Measurements from ENCODE around the gene CYTH1.

Gene CYTH1

DNA sequence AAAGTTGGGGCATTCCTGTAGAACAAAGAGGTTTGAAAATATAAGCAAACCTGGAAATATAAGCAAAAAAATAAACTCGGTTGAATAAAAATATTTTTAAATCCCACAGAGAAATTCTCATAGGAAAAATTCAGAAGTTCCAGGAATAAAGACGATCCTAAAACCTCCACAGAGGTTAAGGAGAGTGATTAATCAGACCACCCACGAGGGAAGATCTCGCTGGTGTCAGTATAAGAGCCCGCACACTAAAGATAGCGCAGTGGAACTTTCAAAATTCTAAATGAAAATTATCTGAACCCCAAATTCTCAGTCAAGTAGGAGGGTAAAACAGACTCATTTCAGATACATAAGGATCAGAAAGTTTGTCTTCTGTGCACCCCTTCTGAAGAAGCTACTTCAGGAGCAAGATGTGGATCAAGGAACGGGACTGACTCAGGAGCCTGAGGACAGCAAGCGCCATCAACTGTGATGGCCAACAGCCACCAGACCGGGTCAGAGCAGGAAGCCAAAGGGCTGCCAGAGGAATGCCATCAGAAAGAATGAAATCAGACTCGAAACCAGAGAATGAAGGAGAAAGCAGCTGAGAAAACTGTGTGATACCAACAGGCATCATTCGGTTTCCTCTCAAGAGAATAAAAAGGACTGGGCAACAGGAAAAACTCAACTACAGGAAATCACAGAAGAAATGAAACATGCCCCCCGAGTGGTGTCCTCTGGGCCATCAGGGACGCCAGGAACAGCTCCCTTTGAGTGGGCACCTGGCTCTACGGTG, 66.9 kb downstream of the CYTH1 start:
- DNase-seq, result no peak

DNA sequence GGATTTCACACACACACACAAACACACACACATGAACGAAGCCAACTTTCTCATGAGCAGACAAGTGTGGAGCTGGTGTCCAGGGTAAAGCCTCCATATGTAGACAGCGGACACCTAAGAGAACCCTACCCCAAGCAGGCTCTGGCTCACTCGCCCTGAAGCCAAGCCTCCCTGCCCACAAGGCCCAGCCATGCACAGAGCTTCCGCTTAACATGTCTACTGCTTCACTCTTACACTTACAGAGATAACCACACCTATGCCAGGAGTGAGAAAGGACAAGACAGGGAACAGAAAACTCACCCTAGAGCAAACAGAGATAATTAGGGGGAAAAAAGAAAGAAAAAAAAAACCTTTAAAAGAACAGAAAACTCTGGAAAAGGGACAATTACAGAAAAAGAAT, 67.5 kb downstream of the CYTH1 start:
- no peak for DNase-seq

- DNase-seq, result no peak
Observed at GRCh38 chr17:78712043-78712442, 70.0 kb downstream of the CYTH1 start.

DNA sequence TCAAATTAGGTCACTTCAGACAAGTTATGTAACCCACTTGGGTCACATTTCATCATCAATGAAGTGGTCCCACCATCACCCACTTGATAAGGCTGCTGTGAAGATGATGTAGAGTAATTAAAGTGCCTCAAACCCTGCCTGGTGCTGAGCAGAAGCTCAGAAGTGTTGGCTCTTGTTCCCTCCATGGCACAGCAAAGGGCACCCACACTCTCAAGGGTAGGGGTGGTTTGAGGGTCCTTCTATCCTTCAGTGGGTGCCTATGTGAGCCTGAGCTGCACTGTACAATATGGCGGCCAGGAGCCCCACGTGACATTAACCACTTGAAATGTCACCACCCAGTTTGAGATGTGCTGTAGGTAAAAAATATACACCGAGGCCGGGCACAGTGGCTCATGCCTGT, 71.5 kb downstream of the CYTH1 start:
- no peak for DNase-seq

- DNase-seq, result no peak
Observed at GRCh38 chr17:78709751-78710181, 72.3 kb downstream of the CYTH1 start.

DNA sequence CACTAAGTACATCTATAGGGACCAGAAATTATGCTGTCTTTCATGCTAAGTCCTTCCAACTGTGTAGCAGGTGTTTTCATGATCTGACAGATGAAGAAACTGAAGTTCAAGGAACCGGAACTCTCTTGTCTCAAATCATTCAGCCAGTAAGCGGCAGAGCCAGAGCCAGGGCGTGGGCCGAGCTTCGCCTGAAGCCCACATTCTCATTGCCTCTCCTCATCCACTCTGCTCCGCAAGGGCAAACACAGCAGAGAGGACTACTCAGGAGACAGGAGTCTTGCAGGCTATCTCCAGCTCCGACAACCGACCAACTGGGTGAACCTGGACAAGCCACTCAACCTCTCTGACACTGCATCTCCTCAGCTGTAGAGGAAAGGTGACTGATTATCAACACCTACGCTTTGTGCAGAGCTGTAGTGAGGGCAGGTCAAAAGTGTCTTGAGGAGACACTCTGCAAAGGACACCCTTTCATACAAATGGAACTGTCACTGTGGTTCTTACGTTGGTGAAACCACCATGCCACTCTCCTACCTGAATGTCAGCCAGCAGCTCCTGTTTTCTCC, 72.9 kb downstream of the CYTH1 start:
- DNase-seq, result no peak

DNA sequence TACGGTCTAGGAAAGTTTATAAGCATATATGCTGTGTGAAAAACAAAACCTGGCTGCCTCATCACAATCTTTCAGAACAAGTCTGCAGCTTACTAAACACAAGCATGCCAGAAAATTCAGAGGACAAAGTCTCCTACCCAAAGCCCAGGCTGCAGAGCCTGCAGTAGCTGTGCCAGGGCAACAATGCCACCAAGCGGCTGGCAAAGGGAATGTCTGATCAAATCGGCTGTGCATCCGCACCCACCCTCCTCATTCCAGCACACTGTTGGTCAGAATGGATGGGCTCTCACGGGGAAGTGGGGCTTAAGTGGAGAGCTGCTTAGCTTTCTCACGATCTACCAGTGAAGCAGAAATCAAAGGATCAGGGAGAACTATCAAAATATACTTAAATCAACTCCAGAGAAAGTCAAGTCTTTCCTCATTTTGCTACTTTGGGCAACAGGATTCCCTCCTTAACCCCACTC, 73.5 kb downstream of the CYTH1 start:
- DNase-seq, result peak; percentile 62 to 68

GRCh38 chr17:78707923-78708322, 74.2 kb downstream of the CYTH1 start:
- no peak for DNase-seq

DNA sequence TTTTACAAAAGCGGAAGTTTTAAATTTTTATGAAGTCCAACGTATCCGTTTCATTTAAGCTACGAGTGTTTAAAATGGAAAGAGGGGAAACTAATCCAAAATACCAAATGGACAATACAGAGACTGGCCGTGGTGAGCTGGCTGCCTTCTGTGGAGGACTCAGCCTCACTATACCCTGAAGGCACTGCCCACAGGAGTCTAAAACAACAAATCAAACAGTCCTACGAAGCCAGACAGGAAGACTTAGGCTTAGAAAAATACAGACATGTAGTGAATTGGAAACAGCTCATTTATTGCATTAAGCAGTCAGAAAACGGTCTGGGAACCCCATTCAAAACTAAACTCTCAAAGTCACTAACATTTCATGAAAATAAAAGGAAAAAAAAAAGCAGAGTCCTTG, 75.1 kb downstream of the CYTH1 start:
- DNase-seq, result no peak

DNA sequence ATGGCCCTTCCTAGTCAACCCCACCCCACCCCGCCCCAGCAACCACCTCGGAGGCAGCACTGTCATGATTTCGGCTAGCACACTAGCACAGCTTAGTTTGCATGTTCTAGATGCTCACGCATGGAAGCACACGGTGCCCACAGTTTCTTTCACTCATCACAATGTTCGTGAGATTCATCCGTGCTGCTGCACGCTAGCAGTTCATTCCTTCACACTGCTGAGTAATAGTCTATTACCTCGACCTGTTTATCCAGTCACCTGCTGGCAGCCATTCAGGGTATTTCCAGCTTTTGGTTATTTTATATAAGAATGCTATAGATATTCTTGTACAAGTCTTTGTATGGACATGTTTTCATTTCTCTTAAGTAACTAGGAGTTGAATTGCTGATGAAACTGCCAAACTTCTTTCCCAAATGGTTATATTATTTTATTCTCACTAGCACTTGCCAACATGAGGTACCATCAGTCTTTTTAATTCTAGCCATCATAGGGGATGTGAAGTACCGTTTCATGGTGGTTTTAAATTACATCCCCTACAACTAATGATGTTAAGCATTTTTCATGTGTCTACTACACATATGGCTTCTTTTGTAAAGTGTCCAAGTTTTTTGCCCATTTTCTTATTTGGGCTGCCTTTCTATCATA, 75.7 kb downstream of the CYTH1 start:
- no peak for DNase-seq

DNA sequence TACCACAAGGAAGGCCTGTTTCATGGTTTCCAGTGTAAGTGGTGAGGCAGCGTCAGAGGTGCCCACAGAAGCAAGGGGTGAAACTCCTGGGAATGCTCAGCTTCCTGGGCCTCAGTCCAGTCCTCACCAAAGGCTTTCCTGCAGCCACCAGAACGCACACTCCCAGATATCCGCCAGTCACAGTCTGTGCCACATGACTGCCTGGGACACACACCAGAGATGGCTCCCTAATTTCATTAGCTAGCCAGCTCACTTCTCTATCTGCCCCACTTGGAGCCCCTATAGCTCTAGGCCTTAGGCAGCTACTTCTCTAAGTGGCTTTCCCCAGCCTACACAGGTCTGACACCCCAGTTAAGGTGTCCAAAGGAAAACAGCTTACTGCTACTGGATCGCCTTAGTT, 77.0 kb downstream of the CYTH1 start:
- DNase-seq, result no peak

- DNase-seq, result no peak
Observed at GRCh38 chr17:78704594-78704993, 77.5 kb downstream of the CYTH1 start.

DNA sequence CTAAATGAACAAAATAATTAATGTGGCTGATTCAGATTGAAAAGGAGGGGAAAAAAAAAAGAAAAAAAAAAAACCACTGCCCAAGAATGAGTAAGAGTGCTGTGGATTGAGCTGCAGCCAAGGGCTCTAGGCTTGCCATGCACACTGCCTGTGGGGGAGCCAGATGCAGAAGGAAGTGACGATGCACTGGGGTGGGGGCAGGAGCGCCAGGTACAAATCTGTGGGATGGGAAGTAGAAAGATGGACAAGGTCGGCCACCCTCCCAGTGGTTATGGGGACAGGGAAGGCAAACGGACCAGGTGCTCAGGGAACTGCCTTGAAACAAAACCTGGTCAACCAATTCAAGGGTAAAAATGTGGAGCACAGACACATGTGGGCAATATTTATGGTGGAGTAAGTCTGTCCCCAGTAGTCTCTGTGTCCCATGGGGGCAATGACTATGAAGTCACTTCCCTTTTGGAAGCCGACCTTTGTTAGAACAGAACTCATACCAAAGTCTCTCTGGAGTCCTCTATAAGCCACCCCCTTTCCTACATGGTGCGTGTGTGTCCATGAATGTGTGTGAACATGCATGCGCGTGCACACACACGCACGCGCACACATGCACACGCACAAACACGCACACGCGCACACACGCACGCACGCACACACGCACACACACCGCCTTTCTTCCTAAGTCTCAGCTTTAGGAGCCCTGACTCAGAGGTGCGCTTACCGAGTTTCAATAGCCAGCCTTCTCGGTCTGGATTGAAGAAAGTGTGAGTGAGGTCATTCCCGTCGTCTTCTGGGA, 84.3 kb downstream of the CYTH1 start:
- no peak for DNase-seq

DNA sequence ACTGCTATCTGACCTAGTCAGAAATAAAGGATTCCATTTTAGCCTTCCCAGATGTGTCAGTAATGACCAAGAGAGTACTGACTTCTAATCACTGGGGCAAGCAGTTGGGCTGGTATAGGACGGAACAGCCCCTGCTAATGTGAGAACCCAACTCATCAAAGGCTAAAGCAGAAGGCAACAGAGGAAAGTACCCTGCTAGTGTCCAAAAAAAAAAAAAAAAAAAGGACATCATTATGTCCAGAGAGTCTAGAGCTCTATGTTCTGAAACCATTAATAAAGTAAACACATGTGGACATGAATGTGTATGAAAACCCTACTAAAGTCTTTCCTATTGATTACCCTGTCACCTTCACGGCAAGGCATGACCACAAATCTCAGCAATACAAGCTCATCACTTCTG, 85.0 kb downstream of the CYTH1 start:
- no peak for DNase-seq

- no peak for DNase-seq
Observed at GRCh38 chr17:78696016-78696982, 85.8 kb downstream of the CYTH1 start.

GRCh38 chr17:78694805-78695531, 87.1 kb downstream of the CYTH1 start:
- no peak for DNase-seq

DNA sequence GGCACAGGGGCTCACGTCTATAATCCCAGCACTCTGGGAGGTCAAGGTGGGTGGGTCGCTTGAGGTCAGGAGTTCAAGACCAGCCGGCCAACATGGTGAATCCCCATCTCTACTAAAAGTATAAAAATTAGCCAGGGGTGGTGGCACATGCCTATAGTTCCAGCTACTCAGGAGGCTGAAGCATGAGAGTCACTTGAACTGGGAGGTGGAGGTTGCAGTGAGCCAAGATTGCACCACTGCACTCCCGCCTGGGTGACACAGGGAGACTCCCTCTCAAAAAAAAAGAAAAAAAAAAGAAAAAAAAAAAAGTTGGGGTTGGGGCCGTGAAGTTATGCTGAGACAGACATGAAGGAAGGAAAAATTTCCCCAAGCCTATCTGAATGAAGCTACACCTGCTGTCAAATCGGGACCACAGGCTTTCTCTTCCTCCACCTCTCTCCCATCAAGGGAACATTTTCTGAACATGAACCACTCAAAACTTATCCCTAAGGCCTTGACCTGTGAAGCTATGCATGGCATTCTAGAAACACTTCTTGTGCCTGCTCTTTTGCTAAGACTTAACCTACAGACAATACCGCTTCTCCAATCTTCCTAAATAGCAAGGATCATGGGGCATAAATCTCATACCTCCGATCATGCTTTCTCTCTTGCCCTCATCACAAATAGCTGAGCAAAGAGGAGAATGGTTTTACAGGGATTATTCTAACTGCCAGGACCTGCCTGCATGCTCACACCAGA, 88.6 kb downstream of the CYTH1 start:
- DNase-seq, result no peak

- no peak for DNase-seq
Observed at GRCh38 chr17:78692460-78693010, 89.5 kb downstream of the CYTH1 start.

DNA sequence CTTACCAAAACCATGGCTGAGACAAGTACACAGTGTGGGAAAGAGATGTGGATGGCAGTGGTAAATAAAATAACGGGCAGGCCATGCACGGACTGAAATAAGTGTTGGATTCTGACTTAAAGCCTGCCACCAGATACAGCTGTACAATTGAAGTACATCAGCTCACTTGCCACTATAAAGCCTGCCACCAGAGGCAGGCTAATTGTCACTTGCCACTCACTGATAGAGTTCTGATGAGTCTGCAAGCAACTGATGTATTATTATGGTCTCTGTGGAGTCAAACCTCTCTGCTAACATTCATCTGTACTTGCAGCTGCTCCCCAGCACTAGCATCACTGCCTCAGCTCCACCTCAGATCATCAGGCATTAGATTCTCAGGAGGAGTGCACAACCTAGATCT, 93.0 kb downstream of the CYTH1 start:
- DNase-seq, result no peak

- DNase-seq, result no peak
Observed at GRCh38 chr17:78687944-78688343, 94.1 kb downstream of the CYTH1 start.

Measured in CD4-positive, alpha-beta T cell treated with Interferon alpha-2 for 1 hour (primary cell).